ENCODE results near the gene CCDC33. TPM values are rescaled to one million over a fixed set of nuclear protein-coding genes. Genes with fewer than 3 reads are reported as not detected.
"Not testable (repeated sequence)": the region's sequence is repeated elsewhere in the genome, so short reads cannot be mapped to it uniquely, and the experiment has no call there.

The CCDC33 gene
- total RNA-seq, 1 donor from 2014 or later: 0.41 TPM

DNA sequence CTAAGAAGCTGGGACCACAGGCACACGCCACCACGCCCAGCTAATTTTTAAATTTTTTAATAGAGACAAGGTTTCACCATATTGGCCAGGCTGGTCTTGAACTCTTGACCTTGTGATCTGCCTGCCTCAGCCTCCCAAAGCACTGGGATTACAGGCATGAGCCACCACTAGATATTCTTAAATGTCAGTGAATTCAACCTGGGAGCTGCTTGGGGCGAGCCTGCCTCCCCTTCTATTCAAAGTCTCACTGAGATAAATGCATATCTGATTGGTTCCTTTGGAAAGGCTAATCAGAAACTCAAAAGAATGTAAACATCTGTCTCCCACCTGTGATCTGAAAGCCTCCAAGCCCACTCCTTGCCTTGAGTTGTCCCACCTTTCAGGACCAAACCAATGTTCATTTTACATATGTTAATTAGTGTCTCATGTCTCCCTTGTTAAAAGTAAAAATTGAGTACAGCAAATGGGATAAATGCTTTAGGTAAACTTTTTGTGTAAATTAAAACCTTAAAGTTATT is 116.3 kb downstream of the CCDC33 start:
- no peak for FAIRE-seq
- no peaks in the 10 kb centered on the region for H3K36me3 Mint-ChIP-seq (ENCODE audit: low read depth, unreplicated experiment)

GRCh38 chr15:74353992-74354391 is 117.9 kb downstream of the CCDC33 start:
- not testable (repeated sequence) for H3K36me3 ChIP-seq (ENCODE audit: insufficient read depth, low read length); H3K4me3 ChIP-seq (ENCODE audit: insufficient read depth, low read depth, low read length); H3K4me1 ChIP-seq (ENCODE audit: insufficient read depth, low read length); H3K27me3 ChIP-seq (ENCODE audit: insufficient read depth, low read length); H3K79me2 ChIP-seq (ENCODE audit: insufficient read depth, low read length); H3K4me1 Mint-ChIP-seq (ENCODE audit: low read depth, unreplicated experiment); H3K9me3 ChIP-seq (ENCODE audit: insufficient read depth, low read depth, low read length); H3K4me3 Mint-ChIP-seq (ENCODE audit: unreplicated experiment); H2AFZ ChIP-seq (ENCODE audit: low read depth, low read length); H3K27ac Mint-ChIP-seq (ENCODE audit: unreplicated experiment); H3K4me2 ChIP-seq (ENCODE audit: low read length); H3K27ac ChIP-seq (ENCODE audit: low read depth, low read length); H4K20me1 ChIP-seq (ENCODE audit: insufficient read depth, low read length); DNase-seq (ENCODE audit: low read depth); H3K9ac ChIP-seq (ENCODE audit: low read length); FAIRE-seq; H3K36me3 Mint-ChIP-seq (ENCODE audit: low read depth, unreplicated experiment)
- Mint-ChIP-seq H3K9me3 (ENCODE audit: unreplicated experiment) (peaks cover 17% of the 10 kb centered on the region), H3K27me3 (ENCODE audit: low read depth, unreplicated experiment) (peaks cover 14% of the 10 kb centered on the region)

More for the DNA sequence above, 116.3 kb downstream of the CCDC33 start:
- H3K4me1 Mint-ChIP-seq (ENCODE audit: low read depth, unreplicated experiment): no peaks in the 10 kb centered on the region
- H3K9ac ChIP-seq (ENCODE audit: low read length): no peak overlapping the region
- H3K9me3 ChIP-seq (ENCODE audit: insufficient read depth, low read depth, low read length): no peaks in the 10 kb centered on the region
- H3K4me3 ChIP-seq (ENCODE audit: insufficient read depth, low read depth, low read length): no peak overlapping the region
- no peak overlapping the region for H3K4me2 ChIP-seq (ENCODE audit: low read length)
- no peak overlapping the region for H3K27ac ChIP-seq (ENCODE audit: low read depth, low read length)
- no peak for DNase-seq (ENCODE audit: low read depth)
- no peak overlapping the region for H2AFZ ChIP-seq (ENCODE audit: low read depth, low read length)
- H3K36me3 ChIP-seq (ENCODE audit: insufficient read depth, low read length): no peaks in the 10 kb centered on the region
- TF ChIP-seq, protein P1, sequence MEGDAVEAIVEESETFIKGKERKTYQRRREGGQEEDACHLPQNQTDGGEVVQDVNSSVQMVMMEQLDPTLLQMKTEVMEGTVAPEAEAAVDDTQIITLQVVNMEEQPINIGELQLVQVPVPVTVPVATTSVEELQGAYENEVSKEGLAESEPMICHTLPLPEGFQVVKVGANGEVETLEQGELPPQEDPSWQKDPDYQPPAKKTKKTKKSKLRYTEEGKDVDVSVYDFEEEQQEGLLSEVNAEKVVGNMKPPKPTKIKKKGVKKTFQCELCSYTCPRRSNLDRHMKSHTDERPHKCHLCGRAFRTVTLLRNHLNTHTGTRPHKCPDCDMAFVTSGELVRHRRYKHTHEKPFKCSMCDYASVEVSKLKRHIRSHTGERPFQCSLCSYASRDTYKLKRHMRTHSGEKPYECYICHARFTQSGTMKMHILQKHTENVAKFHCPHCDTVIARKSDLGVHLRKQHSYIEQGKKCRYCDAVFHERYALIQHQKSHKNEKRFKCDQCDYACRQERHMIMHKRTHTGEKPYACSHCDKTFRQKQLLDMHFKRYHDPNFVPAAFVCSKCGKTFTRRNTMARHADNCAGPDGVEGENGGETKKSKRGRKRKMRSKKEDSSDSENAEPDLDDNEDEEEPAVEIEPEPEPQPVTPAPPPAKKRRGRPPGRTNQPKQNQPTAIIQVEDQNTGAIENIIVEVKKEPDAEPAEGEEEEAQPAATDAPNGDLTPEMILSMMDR (IDR thresholded peaks at IDR 0.05; ENCODE audit: insufficient read depth, low read depth, low read length): no peak
- TF ChIP-seq EZH2 (IDR thresholded peaks at IDR 0.05; ENCODE audit: insufficient read depth, low read length): no peak
- peaks cover 14% of the 10 kb centered on the region for H3K27me3 Mint-ChIP-seq (ENCODE audit: low read depth, unreplicated experiment)
- H3K4me3 Mint-ChIP-seq (ENCODE audit: unreplicated experiment): no peak overlapping the region
- H3K4me1 ChIP-seq (ENCODE audit: insufficient read depth, low read length): no peaks in the 10 kb centered on the region
- H3K79me2 ChIP-seq (ENCODE audit: insufficient read depth, low read length): no peaks in the 10 kb centered on the region
- peaks cover 17% of the 10 kb centered on the region for H3K9me3 Mint-ChIP-seq (ENCODE audit: unreplicated experiment)
- no peak overlapping the region for H3K27ac Mint-ChIP-seq (ENCODE audit: unreplicated experiment)
- no peaks in the 10 kb centered on the region for H4K20me1 ChIP-seq (ENCODE audit: insufficient read depth, low read length)
- H3K27me3 ChIP-seq (ENCODE audit: insufficient read depth, low read length): no peaks in the 10 kb centered on the region

GRCh38 chr15:74356050-74356449 is 119.9 kb downstream of the CCDC33 start:
- H3K4me3 ChIP-seq (ENCODE audit: insufficient read depth, low read depth, low read length); H3K27me3 ChIP-seq (ENCODE audit: insufficient read depth, low read length); H3K4me2 ChIP-seq (ENCODE audit: low read length); H3K4me3 Mint-ChIP-seq (ENCODE audit: unreplicated experiment); H3K9ac ChIP-seq (ENCODE audit: low read length); FAIRE-seq; H3K27ac Mint-ChIP-seq (ENCODE audit: unreplicated experiment); H2AFZ ChIP-seq (ENCODE audit: low read depth, low read length); H3K4me1 ChIP-seq (ENCODE audit: insufficient read depth, low read length); H3K79me2 ChIP-seq (ENCODE audit: insufficient read depth, low read length); H3K36me3 ChIP-seq (ENCODE audit: insufficient read depth, low read length); H3K9me3 ChIP-seq (ENCODE audit: insufficient read depth, low read depth, low read length); H4K20me1 ChIP-seq (ENCODE audit: insufficient read depth, low read length); H3K4me1 Mint-ChIP-seq (ENCODE audit: low read depth, unreplicated experiment); H3K36me3 Mint-ChIP-seq (ENCODE audit: low read depth, unreplicated experiment); H3K27ac ChIP-seq (ENCODE audit: low read depth, low read length); DNase-seq (ENCODE audit: low read depth): not testable (repeated sequence)
- H3K9me3 Mint-ChIP-seq (ENCODE audit: unreplicated experiment): peaks cover 17% of the 10 kb centered on the region
- peaks cover 14% of the 10 kb centered on the region for H3K27me3 Mint-ChIP-seq (ENCODE audit: low read depth, unreplicated experiment)

- H3K4me3 Mint-ChIP-seq (ENCODE audit: unreplicated experiment); H3K9ac ChIP-seq (ENCODE audit: low read length); H3K27ac ChIP-seq (ENCODE audit: low read depth, low read length); H3K36me3 ChIP-seq (ENCODE audit: insufficient read depth, low read length); H3K27ac Mint-ChIP-seq (ENCODE audit: unreplicated experiment); H3K36me3 Mint-ChIP-seq (ENCODE audit: low read depth, unreplicated experiment); H3K27me3 ChIP-seq (ENCODE audit: insufficient read depth, low read length); H2AFZ ChIP-seq (ENCODE audit: low read depth, low read length); H3K4me1 ChIP-seq (ENCODE audit: insufficient read depth, low read length); H4K20me1 ChIP-seq (ENCODE audit: insufficient read depth, low read length); DNase-seq (ENCODE audit: low read depth); H3K4me3 ChIP-seq (ENCODE audit: insufficient read depth, low read depth, low read length); FAIRE-seq; H3K4me2 ChIP-seq (ENCODE audit: low read length); H3K9me3 ChIP-seq (ENCODE audit: insufficient read depth, low read depth, low read length); H3K79me2 ChIP-seq (ENCODE audit: insufficient read depth, low read length); H3K4me1 Mint-ChIP-seq (ENCODE audit: low read depth, unreplicated experiment): not testable (repeated sequence)
- peaks cover 17% of the 10 kb centered on the region for H3K9me3 Mint-ChIP-seq (ENCODE audit: unreplicated experiment)
- H3K27me3 Mint-ChIP-seq (ENCODE audit: low read depth, unreplicated experiment): peaks cover 14% of the 10 kb centered on the region
Measured at GRCh38 chr15:74357514-74357913, 121.4 kb downstream of the CCDC33 start.

DNA sequence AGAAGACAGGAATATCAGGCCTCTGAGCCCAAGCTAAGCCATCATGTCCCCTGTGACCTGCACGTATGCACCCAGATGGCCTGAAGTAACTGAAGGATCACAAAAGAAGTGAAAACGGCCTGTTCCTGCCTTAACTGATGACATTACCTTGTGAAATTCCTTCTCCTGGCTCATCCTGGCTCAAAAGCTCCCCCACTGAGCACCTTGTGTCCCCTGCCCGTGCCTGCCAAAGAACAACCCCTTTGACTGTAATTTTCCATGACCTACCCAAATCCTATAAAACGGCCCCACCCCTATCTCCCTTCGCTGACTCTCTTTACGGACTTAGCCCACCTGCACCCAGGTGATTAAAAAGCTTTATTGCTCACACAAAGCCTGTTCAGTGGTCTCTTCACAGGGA is 123.2 kb downstream of the CCDC33 start:
- H2AFZ ChIP-seq (ENCODE audit: low read depth, low read length); H3K27ac ChIP-seq (ENCODE audit: low read depth, low read length); H3K4me1 Mint-ChIP-seq (ENCODE audit: low read depth, unreplicated experiment); H3K36me3 ChIP-seq (ENCODE audit: insufficient read depth, low read length); H3K9me3 ChIP-seq (ENCODE audit: insufficient read depth, low read depth, low read length); FAIRE-seq; H3K27ac Mint-ChIP-seq (ENCODE audit: unreplicated experiment); H4K20me1 ChIP-seq (ENCODE audit: insufficient read depth, low read length); H3K4me2 ChIP-seq (ENCODE audit: low read length); DNase-seq (ENCODE audit: low read depth); H3K9ac ChIP-seq (ENCODE audit: low read length); H3K4me1 ChIP-seq (ENCODE audit: insufficient read depth, low read length); H3K4me3 ChIP-seq (ENCODE audit: insufficient read depth, low read depth, low read length); H3K4me3 Mint-ChIP-seq (ENCODE audit: unreplicated experiment); H3K36me3 Mint-ChIP-seq (ENCODE audit: low read depth, unreplicated experiment); H3K79me2 ChIP-seq (ENCODE audit: insufficient read depth, low read length); H3K27me3 ChIP-seq (ENCODE audit: insufficient read depth, low read length): not testable (repeated sequence)
- H3K9me3 Mint-ChIP-seq (ENCODE audit: unreplicated experiment): peaks cover 16% of the 10 kb centered on the region
- peaks cover 13% of the 10 kb centered on the region for H3K27me3 Mint-ChIP-seq (ENCODE audit: low read depth, unreplicated experiment)
